Measurements from ENCODE around the gene KIF1A. TPM values are rescaled to one million over a fixed set of nuclear protein-coding genes. Genes with fewer than 3 reads are reported as not detected.

KIF1A gene
- total and polyA plus RNA-seq, 4 experiments from 2014 or later: not detected

DNA sequence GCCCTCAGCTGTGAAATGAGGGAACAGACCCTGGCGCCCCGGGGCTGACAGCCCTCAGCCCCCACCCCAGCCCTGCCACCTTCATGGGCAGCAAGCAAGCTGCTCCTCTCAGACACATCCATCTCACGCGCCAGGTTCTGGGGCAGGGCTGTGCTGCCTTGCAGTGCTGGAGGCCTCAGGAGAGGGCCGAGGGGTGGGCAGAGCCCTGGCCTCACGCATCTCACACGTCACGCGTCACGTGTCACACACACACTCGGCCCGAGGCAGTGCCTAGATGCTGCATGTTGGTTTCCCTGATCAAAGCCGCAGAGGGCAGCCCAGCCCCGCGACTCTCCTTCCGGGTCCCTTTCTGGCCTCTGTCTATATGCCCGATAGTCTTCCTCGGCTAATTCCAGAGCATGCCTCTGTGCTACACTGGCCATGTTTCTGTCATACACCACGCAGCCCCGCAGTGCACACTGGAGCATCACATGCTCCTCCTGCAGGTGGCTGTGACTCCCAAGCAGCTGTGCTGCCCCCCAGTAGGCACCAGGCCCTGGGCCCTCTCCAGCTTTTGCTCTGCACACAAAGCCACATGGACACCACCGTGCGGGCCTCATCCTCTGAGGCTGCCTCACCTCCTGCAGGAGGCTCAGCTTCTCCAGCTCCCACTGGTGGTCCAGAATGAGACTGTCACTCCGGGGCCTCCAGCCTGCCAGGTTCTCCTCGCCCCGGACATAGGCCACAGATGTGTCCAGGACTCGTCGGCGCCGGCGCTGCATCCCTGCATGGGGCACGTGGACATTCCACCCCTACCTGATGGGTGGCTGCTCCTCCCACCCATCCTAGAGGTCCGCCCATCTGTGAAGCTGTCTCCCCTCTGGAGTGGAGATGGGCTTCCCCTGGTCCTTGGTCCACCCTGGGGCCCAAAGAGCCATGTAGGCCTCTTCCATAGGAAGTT lies 97.0 kb downstream of the KIF1A start:
- Mint-ChIP-seq H3K9me3 (no peaks in the 10 kb centered on the region), H3K27me3 (peaks cover 0 to 4% of the 10 kb centered on the region in 2 donors), H3K4me1 (no peaks in the 10 kb centered on the region), H3K36me3 (no peaks in the 10 kb centered on the region), H3K4me3 (no peak overlapping the region), H3K27ac (no peak overlapping the region)
- intact Hi-C loops (cut with micrococcal nuclease): no loop called here
- no peaks in the 10 kb centered on the region for H3K9me3 ChIP-seq (ENCODE audit: control insufficient read depth in 1 of 2, low read length in 2 of 2)
- ChIA-PET CTCF (ENCODE audit: partially characterized antibody) (no interaction called here), POLR2A (ENCODE audit: partially characterized antibody) (no interaction called here)
- no peaks in the 10 kb centered on the region for H3K27me3 ChIP-seq (ENCODE audit: insufficient read depth, low read length)
- no peaks in the 10 kb centered on the region for H3K4me1 ChIP-seq (ENCODE audit: insufficient read depth, low read length)
- H3K27ac ChIP-seq (ENCODE audit: low read depth, low read length): no peak overlapping the region
- H3K36me3 ChIP-seq (ENCODE audit: insufficient read depth, low read length): no peaks in the 10 kb centered on the region
- no peak overlapping the region for H3K4me3 ChIP-seq (ENCODE audit: low read length in 2 of 2)
- DNase-seq: no peak

DNA sequence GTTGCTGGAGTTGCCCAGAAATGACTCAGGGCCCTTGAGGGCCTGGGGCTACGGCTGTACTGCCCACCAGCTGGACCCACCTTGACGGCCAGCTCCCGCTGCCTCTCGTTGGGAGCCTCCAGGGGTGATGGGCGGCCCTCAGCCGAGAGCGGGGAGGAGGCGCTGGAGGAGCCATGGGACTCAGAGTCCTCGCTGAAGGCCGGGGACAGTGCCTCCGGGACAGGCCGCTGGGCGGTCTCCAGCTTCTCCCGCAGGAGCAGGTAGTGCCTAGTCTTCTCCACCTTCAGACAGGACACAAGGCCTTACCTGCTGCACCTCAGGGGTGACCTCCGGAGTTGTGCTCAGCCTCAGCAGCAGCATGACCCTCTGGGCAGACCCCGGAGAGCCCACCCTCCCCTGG lies 97.6 kb downstream of the KIF1A start:
- DNase-seq: no peak
- Mint-ChIP-seq H3K4me3 (no peak overlapping the region), H3K9me3 (no peaks in the 10 kb centered on the region), H3K27ac (no peak overlapping the region), H3K4me1 (no peaks in the 10 kb centered on the region), H3K36me3 (no peaks in the 10 kb centered on the region), H3K27me3 (peaks cover 0 to 4% of the 10 kb centered on the region in 2 donors)
- intact Hi-C loops (cut with micrococcal nuclease): no loop called here
- POLR2A ChIA-PET (ENCODE audit: partially characterized antibody): no interaction called here
- Histone ChIP-seq H3K27ac (ENCODE audit: low read depth, low read length) (no peak overlapping the region), H3K4me1 (ENCODE audit: insufficient read depth, low read length) (no peaks in the 10 kb centered on the region), H3K9me3 (ENCODE audit: control insufficient read depth in 1 of 2, low read length in 2 of 2) (no peaks in the 10 kb centered on the region), H3K36me3 (ENCODE audit: insufficient read depth, low read length) (no peaks in the 10 kb centered on the region), H3K4me3 (ENCODE audit: low read length in 2 of 2) (no peak overlapping the region), H3K27me3 (ENCODE audit: insufficient read depth, low read length) (no peaks in the 10 kb centered on the region)
- CTCF ChIA-PET (ENCODE audit: partially characterized antibody): no interaction called here

GRCh38 chr2:240721596-240722180 lies 98.3 kb downstream of the KIF1A start:
- no peaks in the 10 kb centered on the region for H3K4me1 Mint-ChIP-seq
- H3K9me3 ChIP-seq (ENCODE audit: control insufficient read depth in 1 of 2, low read length in 2 of 2): no peaks in the 10 kb centered on the region
- H3K4me3 ChIP-seq (ENCODE audit: low read length in 2 of 2): no peak overlapping the region
- H3K27ac Mint-ChIP-seq: no peak overlapping the region
- ChIA-PET CTCF (ENCODE audit: partially characterized antibody) (no interaction called here), POLR2A (ENCODE audit: partially characterized antibody) (no interaction called here)
- DNase-seq: no peak
- H3K36me3 Mint-ChIP-seq: no peaks in the 10 kb centered on the region
- H3K4me1 ChIP-seq (ENCODE audit: insufficient read depth, low read length): no peaks in the 10 kb centered on the region
- no peaks in the 10 kb centered on the region for H3K27me3 ChIP-seq (ENCODE audit: insufficient read depth, low read length)
- intact Hi-C loops (cut with micrococcal nuclease): no loop called here
- H3K27ac ChIP-seq (ENCODE audit: low read depth, low read length): no peak overlapping the region
- H3K4me3 Mint-ChIP-seq: no peak overlapping the region
- H3K36me3 ChIP-seq (ENCODE audit: insufficient read depth, low read length): no peaks in the 10 kb centered on the region
- peaks cover 0 to 4% of the 10 kb centered on the region in 2 donors for H3K27me3 Mint-ChIP-seq
- H3K9me3 Mint-ChIP-seq: no peaks in the 10 kb centered on the region

GRCh38 chr2:240720686-240721595 lies 99.1 kb downstream of the KIF1A start:
- no peaks in the 10 kb centered on the region for H3K36me3 ChIP-seq (ENCODE audit: insufficient read depth, low read length)
- ChIA-PET CTCF (ENCODE audit: partially characterized antibody) (no interaction called here), POLR2A (ENCODE audit: partially characterized antibody) (no interaction called here)
- Mint-ChIP-seq H3K27me3 (peaks cover 0 to 4% of the 10 kb centered on the region in 2 donors), H3K9me3 (no peaks in the 10 kb centered on the region), H3K4me3 (no peak overlapping the region), H3K36me3 (no peaks in the 10 kb centered on the region), H3K27ac (no peak overlapping the region), H3K4me1 (no peaks in the 10 kb centered on the region)
- intact Hi-C loops (cut with micrococcal nuclease): no loop called here
- H3K4me1 ChIP-seq (ENCODE audit: insufficient read depth, low read length): no peaks in the 10 kb centered on the region
- no peak overlapping the region for H3K4me3 ChIP-seq (ENCODE audit: low read length in 2 of 2)
- DNase-seq: no peak
- no peaks in the 10 kb centered on the region for H3K9me3 ChIP-seq (ENCODE audit: control insufficient read depth in 1 of 2, low read length in 2 of 2)
- no peak overlapping the region for H3K27ac ChIP-seq (ENCODE audit: low read depth, low read length)
- no peaks in the 10 kb centered on the region for H3K27me3 ChIP-seq (ENCODE audit: insufficient read depth, low read length)

DNA sequence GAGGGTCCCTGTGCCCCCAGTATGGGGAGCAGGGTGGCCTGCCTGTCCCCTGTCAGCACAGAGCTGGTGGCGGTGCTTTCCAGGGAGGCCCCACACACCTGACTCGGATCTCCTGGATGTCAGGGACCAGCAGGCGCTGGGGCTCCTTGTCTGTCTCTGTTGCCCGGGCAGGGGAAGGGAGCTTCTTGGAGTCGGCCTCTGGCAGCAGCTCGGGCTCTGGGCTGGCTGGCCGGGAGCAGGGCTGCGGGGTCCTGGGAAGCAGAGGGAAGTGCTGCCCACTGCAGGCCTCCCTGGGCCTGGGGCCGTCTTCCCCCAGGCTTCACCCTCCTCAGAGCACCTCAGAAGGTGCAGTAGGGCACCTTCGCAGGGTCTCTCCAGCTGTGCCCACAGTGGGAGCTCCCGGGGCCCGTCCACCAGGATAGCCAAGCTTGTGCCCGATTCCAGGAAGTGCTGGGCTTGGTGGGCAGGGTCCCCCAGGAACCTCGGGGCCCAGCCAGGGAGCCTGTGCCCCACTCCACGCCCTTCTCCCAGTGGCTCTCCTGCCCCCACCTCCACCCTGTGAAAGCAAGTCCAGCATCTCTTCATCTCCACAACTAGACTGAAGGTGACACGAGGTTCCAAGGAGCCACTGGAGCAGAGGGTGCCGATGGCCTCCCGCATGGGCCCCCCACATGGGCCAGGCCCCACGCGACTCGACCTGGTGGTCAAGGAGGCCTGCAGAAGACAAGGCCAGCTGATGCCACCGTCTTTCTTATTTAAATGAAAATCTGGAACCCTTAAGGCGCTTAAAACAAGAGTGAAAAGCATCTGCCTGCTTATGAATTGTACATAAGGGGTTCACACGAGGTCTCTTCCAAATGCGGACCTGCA lies 100.1 kb downstream of the KIF1A start:
- no peaks in the 10 kb centered on the region for H3K4me1 ChIP-seq (ENCODE audit: insufficient read depth, low read length)
- no peak overlapping the region for H3K4me3 Mint-ChIP-seq
- peaks cover 0 to 4% of the 10 kb centered on the region in 2 donors for H3K27me3 Mint-ChIP-seq
- DNase-seq: no peak
- H3K36me3 ChIP-seq (ENCODE audit: insufficient read depth, low read length): no peaks in the 10 kb centered on the region
- H3K4me3 ChIP-seq (ENCODE audit: low read length in 2 of 2): no peak overlapping the region
- intact Hi-C loops (cut with micrococcal nuclease): no loop called here
- H3K9me3 ChIP-seq (ENCODE audit: control insufficient read depth in 1 of 2, low read length in 2 of 2): no peaks in the 10 kb centered on the region
- CTCF ChIA-PET (ENCODE audit: partially characterized antibody): interaction anchor here (1.0 kb wide), 1 partner anchor 206 kb away, joined by 3 read pairs; no protein-coding TSS in a partner anchor
- POLR2A ChIA-PET (ENCODE audit: partially characterized antibody): no interaction called here
- no peaks in the 10 kb centered on the region for H3K4me1 Mint-ChIP-seq
- H3K36me3 Mint-ChIP-seq: no peaks in the 10 kb centered on the region
- H3K27me3 ChIP-seq (ENCODE audit: insufficient read depth, low read length): no peaks in the 10 kb centered on the region
- no peak overlapping the region for H3K27ac Mint-ChIP-seq
- no peak overlapping the region for H3K27ac ChIP-seq (ENCODE audit: low read depth, low read length)
- no peaks in the 10 kb centered on the region for H3K9me3 Mint-ChIP-seq

GRCh38 chr2:240718896-240719490 lies 101.0 kb downstream of the KIF1A start:
- no peaks in the 10 kb centered on the region for H3K4me1 ChIP-seq (ENCODE audit: insufficient read depth, low read length)
- POLR2A ChIA-PET (ENCODE audit: partially characterized antibody): no interaction called here
- Mint-ChIP-seq H3K4me1 (no peaks in the 10 kb centered on the region), H3K36me3 (no peaks in the 10 kb centered on the region), H3K4me3 (no peak overlapping the region), H3K27ac (no peak overlapping the region), H3K27me3 (peaks cover 0 to 4% of the 10 kb centered on the region in 2 donors), H3K9me3 (no peaks in the 10 kb centered on the region)
- no peaks in the 10 kb centered on the region for H3K36me3 ChIP-seq (ENCODE audit: insufficient read depth, low read length)
- intact Hi-C loops (cut with micrococcal nuclease): no loop called here
- H3K9me3 ChIP-seq (ENCODE audit: control insufficient read depth in 1 of 2, low read length in 2 of 2): no peaks in the 10 kb centered on the region
- no peaks in the 10 kb centered on the region for H3K27me3 ChIP-seq (ENCODE audit: insufficient read depth, low read length)
- H3K27ac ChIP-seq (ENCODE audit: low read depth, low read length): no peak overlapping the region
- no peak overlapping the region for H3K4me3 ChIP-seq (ENCODE audit: low read length in 2 of 2)
- DNase-seq: no peak
- CTCF ChIA-PET (ENCODE audit: partially characterized antibody): no interaction called here
